Muscle layer of colon (tissue), 2 donors: ENCODE results near the gene ARHGAP27.
A peak's percentile ranks its signal among the peaks of the same experiment; 100 is the strongest.

ENCODE experiments used
- H3K27ac ChIP-seq: one replicate; pipeline ENCODE4 v1.7.0; 2013; ENCODE audit warnings: low read depth, mild to moderate bottlenecking, low read length, moderate library complexity
- H3K27me3 ChIP-seq, 2 donors: one replicate each; pipeline ENCODE4 v1.7.0; 2013; ENCODE audit warnings: low read length in 2 of 2, mild to moderate bottlenecking in 2 of 2; ENCODE audit not compliant: insufficient read depth in 2 of 2, control insufficient read depth in 1 of 2
- H3K36me3 ChIP-seq: one replicate; pipeline ENCODE4 v1.7.0; 2013; ENCODE audit warnings: mild to moderate bottlenecking, low read length; ENCODE audit not compliant: insufficient read depth
- H3K4me1 ChIP-seq: one replicate; pipeline ENCODE4 v1.7.0; 2013; ENCODE audit warnings: mild to moderate bottlenecking, low read length; ENCODE audit not compliant: insufficient read depth
- H3K4me3 ChIP-seq, 2 donors: one replicate each; pipeline ENCODE4 v1.7.0; 2013; ENCODE audit warnings: low read length in 2 of 2, low read depth in 1 of 2, mild to moderate bottlenecking in 1 of 2, moderate library complexity in 1 of 2
- H3K9ac ChIP-seq: one replicate; pipeline ENCODE4 v1.7.0; 2013; ENCODE audit warnings: low read length
- H3K9me3 ChIP-seq: one replicate; pipeline ENCODE4 v1.7.0; 2013; ENCODE audit warnings: mild to moderate bottlenecking, low read length
- donor health status: abdominal sarcoma.
- donor health status: Adenocarcinoma of cecum.

Gene ARHGAP27

DNA sequence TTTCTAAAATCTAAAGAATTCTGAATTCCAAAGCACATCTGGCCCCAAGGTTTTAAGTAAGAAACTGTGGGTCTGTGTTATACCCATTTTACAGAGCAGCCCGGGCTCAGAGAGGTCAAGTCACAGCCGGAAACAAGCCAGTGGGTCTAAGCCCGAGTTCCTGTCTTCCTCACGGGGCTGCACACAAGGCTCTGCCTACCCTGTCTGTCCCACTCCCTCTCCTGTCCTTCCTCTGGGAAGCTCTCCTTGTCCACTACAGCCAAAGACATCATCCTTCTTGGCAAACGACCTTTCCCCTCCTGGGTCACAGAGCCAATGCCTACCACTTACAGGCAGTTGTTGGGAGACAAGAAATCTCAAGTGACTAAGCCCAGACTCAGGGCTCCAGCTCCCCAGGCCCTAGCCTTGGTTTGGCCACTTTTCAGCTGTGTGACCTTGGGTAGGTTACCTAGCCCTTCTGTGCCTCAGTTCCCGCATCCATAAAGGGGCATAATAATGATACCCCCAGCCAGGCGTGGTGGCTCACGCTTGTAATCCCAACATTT, 60.3 kb downstream of the ARHGAP27 start:
- no peaks in the 10 kb centered on the region for H3K9me3 ChIP-seq
- H3K4me3 ChIP-seq: peak overlapping the region in 1 of 2 donors; percentile 59
- H3K9ac ChIP-seq: no peak overlapping the region
- H3K4me1 ChIP-seq: peaks cover 25% of the 10 kb centered on the region
- no peaks in the 10 kb centered on the region for H3K36me3 ChIP-seq
- H3K27me3 ChIP-seq: no peaks in the 10 kb centered on the region
- peak overlapping the region; percentile 73 for H3K27ac ChIP-seq

DNA sequence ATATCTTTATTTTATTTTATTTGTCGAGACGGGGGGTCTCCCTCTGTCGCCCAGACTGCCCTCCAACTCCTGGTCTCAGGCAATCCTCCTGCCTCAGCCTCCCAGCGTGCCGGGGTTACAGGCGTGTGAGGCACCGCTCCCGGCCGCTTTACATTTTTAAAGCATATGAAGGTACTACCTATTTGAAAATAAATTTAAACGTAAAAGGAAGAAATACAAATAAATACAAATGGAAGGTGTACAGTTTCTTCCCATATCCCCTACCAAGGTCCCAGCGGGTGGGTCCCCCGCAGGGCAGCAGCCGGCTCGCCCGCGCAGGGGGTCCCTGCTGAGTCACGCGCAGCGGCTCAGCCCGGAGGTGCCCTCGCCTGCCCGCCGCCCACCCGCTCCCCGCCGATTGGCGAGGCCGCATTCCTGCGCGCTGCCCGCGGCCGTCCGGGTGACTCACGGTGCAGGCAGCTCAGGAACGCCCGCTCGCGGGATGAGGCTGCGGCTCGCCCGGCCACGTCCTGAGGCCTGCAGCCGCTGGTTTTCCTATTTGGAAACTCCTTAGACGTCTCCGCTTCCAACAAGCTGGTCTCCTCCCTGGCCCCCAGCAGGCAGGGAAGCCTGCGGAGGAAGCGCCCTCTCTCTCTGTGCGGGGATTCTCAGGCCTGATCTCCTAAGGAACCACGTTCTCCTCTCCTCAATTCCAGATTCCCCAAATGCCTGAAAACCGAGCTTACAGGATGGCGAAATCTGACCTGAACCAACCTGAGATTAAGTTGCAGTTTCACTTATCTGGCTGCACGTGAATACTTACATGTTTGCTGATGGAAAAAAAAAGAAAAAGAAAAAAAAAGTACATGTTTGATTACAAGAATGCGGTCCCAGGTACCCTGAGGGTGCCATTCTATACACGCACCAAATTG, 61.0 kb downstream of the ARHGAP27 start:
- H3K4me3 ChIP-seq: peak overlapping the region in 1 of 2 donors; percentile 59
- no peaks in the 10 kb centered on the region for H3K27me3 ChIP-seq
- peaks cover 25% of the 10 kb centered on the region for H3K4me1 ChIP-seq
- H3K9me3 ChIP-seq: no peaks in the 10 kb centered on the region
- H3K36me3 ChIP-seq: no peaks in the 10 kb centered on the region
- no peak overlapping the region for H3K9ac ChIP-seq
- peak overlapping the region; percentile 73 for H3K27ac ChIP-seq

DNA sequence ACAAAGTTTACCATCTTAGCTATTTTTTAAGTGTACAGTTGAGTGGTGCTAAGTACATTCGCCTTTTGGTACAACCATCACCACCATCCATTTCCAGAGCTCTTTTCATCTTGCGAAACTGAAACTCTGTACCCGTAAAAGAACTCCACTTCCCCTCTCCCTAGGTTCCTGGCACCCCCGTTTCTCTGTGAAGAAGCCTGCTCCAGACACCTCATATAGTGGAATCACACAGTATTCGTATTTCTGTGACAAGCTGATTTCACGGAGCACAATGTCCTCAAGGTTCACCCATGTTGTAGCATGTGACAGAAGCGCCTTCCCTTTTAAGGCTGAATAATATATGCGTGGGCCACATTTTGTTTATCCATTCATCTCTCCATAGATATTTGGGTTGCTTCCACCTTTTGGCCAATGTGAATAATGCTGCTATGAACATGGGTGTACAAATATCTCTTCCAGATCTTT, 61.7 kb downstream of the ARHGAP27 start:
- peak overlapping the region in 1 of 2 donors; percentile 59 for H3K4me3 ChIP-seq

DNA sequence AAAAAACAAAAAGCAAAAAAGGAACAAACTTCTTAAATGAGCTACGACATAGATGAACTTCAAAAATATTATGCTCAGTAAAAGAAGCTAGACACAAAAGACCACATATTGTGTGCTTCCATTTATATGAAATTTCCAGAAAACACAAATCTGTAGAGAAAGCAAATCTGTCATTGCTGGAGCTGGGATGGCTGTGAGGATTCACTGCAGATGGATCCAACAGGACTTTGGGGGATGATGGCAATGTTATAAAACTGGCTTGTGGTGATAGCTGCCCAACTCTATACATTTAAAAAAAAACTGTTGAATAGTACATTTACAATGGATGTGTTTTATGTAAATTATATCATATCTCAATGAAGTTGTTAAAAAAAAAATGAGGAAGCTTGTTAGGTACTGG, 63.2 kb downstream of the ARHGAP27 start:
- Histone ChIP-seq H3K27ac (no peak overlapping the region), H3K36me3 (no peaks in the 10 kb centered on the region), H3K4me1 (peaks cover 25% of the 10 kb centered on the region), H3K4me3 (no peak overlapping the region), H3K9ac (no peak overlapping the region), H3K27me3 (no peaks in the 10 kb centered on the region), H3K9me3 (no peaks in the 10 kb centered on the region)

More for the DNA sequence above, 61.7 kb downstream of the ARHGAP27 start:
- H3K9ac ChIP-seq: no peak overlapping the region
- peak overlapping the region; percentile 73 for H3K27ac ChIP-seq
- H3K4me1 ChIP-seq: peaks cover 25% of the 10 kb centered on the region
- no peaks in the 10 kb centered on the region for H3K9me3 ChIP-seq
- H3K27me3 ChIP-seq: no peaks in the 10 kb centered on the region
- H3K36me3 ChIP-seq: no peaks in the 10 kb centered on the region

GRCh38 chr17:45368651-45369050, 64.0 kb downstream of the ARHGAP27 start:
- Histone ChIP-seq H3K4me3 (no peak overlapping the region), H3K9me3 (no peaks in the 10 kb centered on the region), H3K9ac (no peak overlapping the region), H3K27ac (no peak overlapping the region), H3K4me1 (peaks cover 20% of the 10 kb centered on the region), H3K27me3 (no peaks in the 10 kb centered on the region), H3K36me3 (no peaks in the 10 kb centered on the region)

- H3K4me1 ChIP-seq: peaks cover 11% of the 10 kb centered on the region
Observed at GRCh38 chr17:45367216-45367615, 65.5 kb downstream of the ARHGAP27 start.

GRCh38 chr17:45366691-45367090, 66.0 kb downstream of the ARHGAP27 start:
- H3K27me3 ChIP-seq: no peaks in the 10 kb centered on the region

More at GRCh38 chr17:45367216-45367615, 65.5 kb downstream of the ARHGAP27 start:
- no peak overlapping the region for H3K4me3 ChIP-seq
- no peak overlapping the region for H3K27ac ChIP-seq
- no peak overlapping the region for H3K9ac ChIP-seq
- no peaks in the 10 kb centered on the region for H3K9me3 ChIP-seq
- no peaks in the 10 kb centered on the region for H3K36me3 ChIP-seq
- H3K27me3 ChIP-seq: no peaks in the 10 kb centered on the region

GRCh38 chr17:45366049-45366448, 66.6 kb downstream of the ARHGAP27 start:
- H3K4me3 ChIP-seq: no peak overlapping the region
- H3K9ac ChIP-seq: no peak overlapping the region
- H3K9me3 ChIP-seq: no peaks in the 10 kb centered on the region
- H3K36me3 ChIP-seq: no peaks in the 10 kb centered on the region
- peaks cover 4% of the 10 kb centered on the region for H3K4me1 ChIP-seq
- H3K27ac ChIP-seq: no peak overlapping the region
- no peaks in the 10 kb centered on the region for H3K27me3 ChIP-seq

More at GRCh38 chr17:45366691-45367090, 66.0 kb downstream of the ARHGAP27 start:
- Histone ChIP-seq H3K36me3 (no peaks in the 10 kb centered on the region), H3K4me3 (no peak overlapping the region), H3K9me3 (no peaks in the 10 kb centered on the region), H3K9ac (no peak overlapping the region), H3K27ac (no peak overlapping the region), H3K4me1 (peaks cover 7% of the 10 kb centered on the region)

DNA sequence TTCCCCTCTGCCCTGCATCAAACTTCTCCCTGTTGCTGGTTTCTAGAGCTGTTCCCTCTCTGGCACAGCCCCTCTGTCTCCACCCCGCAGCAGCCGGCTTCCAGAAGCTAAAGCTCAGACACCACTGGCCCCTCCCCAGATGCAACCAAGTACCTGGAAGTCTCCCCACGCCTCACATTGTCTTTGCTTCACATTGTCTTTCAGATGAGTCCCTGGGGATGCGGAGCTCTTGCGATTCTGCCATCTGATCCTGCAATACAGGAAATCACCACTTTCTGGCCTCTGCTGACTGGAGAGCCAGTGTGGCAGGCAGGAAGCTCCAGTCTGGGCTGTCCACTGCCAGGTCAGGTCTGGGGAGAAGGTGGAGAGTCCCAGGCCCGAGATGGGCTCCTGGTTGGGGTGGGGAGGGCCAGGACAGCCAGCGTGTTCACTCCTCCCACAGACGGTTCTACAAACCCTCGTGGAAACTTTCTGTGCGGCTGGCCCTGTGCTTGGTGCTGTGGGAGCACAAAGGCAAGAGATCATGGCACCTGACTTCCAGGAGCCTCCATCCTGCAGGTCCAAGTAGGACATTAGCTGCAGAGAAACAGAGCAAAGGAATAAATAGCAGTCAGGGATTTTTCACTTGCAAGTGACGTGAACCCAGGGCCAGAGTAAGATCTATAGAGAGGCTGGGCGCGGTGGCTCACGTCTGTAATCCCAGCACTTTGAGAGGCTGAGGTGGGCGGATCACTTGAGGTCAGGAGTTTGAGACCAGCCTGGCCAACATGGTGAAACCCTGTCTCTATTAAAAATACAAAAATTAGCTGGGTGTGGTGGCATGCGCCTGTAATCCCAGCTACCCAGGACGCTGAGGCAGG, 67.9 kb downstream of the ARHGAP27 start:
- H3K9me3 ChIP-seq: no peaks in the 10 kb centered on the region
- no peak overlapping the region for H3K9ac ChIP-seq
- no peaks in the 10 kb centered on the region for H3K4me1 ChIP-seq
- no peak overlapping the region for H3K4me3 ChIP-seq
- H3K36me3 ChIP-seq: no peaks in the 10 kb centered on the region
- no peak overlapping the region for H3K27ac ChIP-seq
- H3K27me3 ChIP-seq: no peaks in the 10 kb centered on the region

DNA sequence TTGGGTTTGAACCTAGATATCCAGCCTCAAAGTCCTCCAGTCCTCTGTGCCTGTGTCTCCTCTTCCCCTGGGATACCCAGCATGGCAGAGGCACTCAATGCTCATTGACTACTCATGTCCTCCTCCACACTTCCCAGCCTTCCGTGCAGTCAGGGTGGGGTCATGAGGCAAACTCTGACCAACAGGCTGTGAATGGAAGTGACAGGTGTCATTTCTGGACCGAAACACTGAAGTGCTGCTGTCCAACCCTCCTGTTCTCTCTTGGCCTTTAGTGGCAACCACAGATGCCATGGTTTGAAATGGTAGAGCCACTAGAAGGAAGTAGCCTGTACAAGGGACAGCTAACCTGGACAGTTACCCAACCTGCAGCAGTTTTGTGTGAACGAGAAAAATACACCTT, 69.2 kb downstream of the ARHGAP27 start:
- Histone ChIP-seq H3K27me3 (no peaks in the 10 kb centered on the region), H3K4me1 (no peaks in the 10 kb centered on the region), H3K4me3 (no peak overlapping the region), H3K9ac (no peak overlapping the region), H3K27ac (no peak overlapping the region), H3K9me3 (no peaks in the 10 kb centered on the region), H3K36me3 (no peaks in the 10 kb centered on the region)

DNA sequence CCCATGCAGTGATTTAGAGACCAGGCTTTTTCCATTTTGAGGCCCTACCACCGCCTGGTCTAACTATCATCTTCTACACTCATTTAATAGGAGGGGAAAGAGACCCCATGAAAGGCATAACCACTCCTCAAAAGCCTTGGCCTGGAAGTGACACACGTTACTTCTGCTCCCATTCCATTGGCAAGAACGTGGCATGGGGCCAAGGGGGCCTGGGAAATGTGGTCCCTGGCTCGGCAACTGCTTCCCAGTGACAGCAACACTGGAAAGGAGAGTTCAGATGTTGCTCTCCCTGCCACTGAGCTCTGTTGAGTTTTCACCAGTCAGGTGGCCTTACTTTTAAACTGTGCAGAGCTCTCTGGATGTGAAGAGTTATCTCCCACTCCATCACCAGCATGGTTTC, 70.7 kb downstream of the ARHGAP27 start:
- no peaks in the 10 kb centered on the region for H3K9me3 ChIP-seq
- H3K27ac ChIP-seq: no peak overlapping the region
- no peaks in the 10 kb centered on the region for H3K4me1 ChIP-seq
- H3K27me3 ChIP-seq: no peaks in the 10 kb centered on the region
- no peaks in the 10 kb centered on the region for H3K36me3 ChIP-seq
- H3K9ac ChIP-seq: no peak overlapping the region
- H3K4me3 ChIP-seq: no peak overlapping the region
